Panc1 (cell line): ENCODE measurements around the gene OPHN1.

Experiments used
- POLR2AphosphoS5 ChIP-seq: IDR thresholded peaks from 2 replicates; pipeline ENCODE4 v1.6.1; 2012; ENCODE audit warnings: mild to moderate bottlenecking, low read depth, low read length, moderate library complexity
- TCF7L2 ChIP-seq: IDR thresholded peaks from 2 replicates; pipeline ENCODE4 v1.6.1; 2011; ENCODE audit warnings: mild to moderate bottlenecking, low read depth, low read length, inconsistent platforms
- TF ChIP-seq, protein P1 (sequence below): fragments of 450-650 bp; IDR thresholded peaks from 2 replicates; pipeline ENCODE4 v1.5.1; 2017; ENCODE audit warnings: mild to moderate bottlenecking
- TF ChIP-seq, protein P2 (sequence below), 2 experiments: IDR thresholded peaks; 2 replicates each; pipeline ENCODE4 v1.6.1; 2011 to 2012; ENCODE audit warnings: low read depth in 2 of 2, control low read depth in 1 of 2, low read length in 1 of 2, mild to moderate bottlenecking in 1 of 2, moderate library complexity in 1 of 2; ENCODE audit not compliant: insufficient read depth in 1 of 2

DNA sequence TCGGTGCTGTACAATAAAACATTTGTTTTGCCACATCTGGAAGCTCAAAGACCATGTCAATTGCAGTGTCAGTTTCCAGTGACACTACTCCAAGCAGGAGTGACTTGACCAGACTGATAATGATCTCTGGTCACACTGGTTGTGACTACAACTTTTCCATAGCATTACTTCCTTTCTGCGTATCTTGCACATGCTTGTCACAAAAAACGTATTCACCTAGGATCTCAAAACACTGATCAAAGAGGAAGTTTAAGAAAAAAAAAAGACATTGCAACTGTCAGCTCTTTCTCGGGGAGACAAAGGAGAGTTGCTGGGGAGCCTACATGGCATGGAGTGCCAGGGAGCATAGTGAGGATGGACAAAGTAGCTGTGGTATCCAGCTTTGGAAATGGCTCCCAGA is 60.6 kb downstream of the OPHN1 start:
- TF ChIP-seq, protein P1, sequence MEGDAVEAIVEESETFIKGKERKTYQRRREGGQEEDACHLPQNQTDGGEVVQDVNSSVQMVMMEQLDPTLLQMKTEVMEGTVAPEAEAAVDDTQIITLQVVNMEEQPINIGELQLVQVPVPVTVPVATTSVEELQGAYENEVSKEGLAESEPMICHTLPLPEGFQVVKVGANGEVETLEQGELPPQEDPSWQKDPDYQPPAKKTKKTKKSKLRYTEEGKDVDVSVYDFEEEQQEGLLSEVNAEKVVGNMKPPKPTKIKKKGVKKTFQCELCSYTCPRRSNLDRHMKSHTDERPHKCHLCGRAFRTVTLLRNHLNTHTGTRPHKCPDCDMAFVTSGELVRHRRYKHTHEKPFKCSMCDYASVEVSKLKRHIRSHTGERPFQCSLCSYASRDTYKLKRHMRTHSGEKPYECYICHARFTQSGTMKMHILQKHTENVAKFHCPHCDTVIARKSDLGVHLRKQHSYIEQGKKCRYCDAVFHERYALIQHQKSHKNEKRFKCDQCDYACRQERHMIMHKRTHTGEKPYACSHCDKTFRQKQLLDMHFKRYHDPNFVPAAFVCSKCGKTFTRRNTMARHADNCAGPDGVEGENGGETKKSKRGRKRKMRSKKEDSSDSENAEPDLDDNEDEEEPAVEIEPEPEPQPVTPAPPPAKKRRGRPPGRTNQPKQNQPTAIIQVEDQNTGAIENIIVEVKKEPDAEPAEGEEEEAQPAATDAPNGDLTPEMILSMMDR, result no peak
- no peak for TF ChIP-seq POLR2AphosphoS5
- TF ChIP-seq TCF7L2, result no peak
- TF ChIP-seq, protein P2, sequence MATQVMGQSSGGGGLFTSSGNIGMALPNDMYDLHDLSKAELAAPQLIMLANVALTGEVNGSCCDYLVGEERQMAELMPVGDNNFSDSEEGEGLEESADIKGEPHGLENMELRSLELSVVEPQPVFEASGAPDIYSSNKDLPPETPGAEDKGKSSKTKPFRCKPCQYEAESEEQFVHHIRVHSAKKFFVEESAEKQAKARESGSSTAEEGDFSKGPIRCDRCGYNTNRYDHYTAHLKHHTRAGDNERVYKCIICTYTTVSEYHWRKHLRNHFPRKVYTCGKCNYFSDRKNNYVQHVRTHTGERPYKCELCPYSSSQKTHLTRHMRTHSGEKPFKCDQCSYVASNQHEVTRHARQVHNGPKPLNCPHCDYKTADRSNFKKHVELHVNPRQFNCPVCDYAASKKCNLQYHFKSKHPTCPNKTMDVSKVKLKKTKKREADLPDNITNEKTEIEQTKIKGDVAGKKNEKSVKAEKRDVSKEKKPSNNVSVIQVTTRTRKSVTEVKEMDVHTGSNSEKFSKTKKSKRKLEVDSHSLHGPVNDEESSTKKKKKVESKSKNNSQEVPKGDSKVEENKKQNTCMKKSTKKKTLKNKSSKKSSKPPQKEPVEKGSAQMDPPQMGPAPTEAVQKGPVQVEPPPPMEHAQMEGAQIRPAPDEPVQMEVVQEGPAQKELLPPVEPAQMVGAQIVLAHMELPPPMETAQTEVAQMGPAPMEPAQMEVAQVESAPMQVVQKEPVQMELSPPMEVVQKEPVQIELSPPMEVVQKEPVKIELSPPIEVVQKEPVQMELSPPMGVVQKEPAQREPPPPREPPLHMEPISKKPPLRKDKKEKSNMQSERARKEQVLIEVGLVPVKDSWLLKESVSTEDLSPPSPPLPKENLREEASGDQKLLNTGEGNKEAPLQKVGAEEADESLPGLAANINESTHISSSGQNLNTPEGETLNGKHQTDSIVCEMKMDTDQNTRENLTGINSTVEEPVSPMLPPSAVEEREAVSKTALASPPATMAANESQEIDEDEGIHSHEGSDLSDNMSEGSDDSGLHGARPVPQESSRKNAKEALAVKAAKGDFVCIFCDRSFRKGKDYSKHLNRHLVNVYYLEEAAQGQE (IDR thresholded peaks at IDR 0.05; ENCODE audit: insufficient read depth in 1 of 2, low read depth in 2 of 2, low read length in 1 of 2), result no peak
